Kidney capillary endothelial cell (primary cell): ENCODE results near the gene RABAC1.

Source experiments
- DNase-seq: peaks from one replicate; pipeline ENCODE4 v3.0.0-alpha.2; 2018; ENCODE audit warnings: low spot score

The RABAC1 gene

GRCh38 chr19:41928754-41929535 is 30.2 kb downstream of the RABAC1 start:
- no peak for DNase-seq

GRCh38 chr19:41928221-41928683 is 30.9 kb downstream of the RABAC1 start, which contains the start of gene ERFL:
Gene ERFL, minus strand, starts transcription at chr19:41928449. Its CDS starts 15,530 bp downstream, at chr19:41912919.
- no peak for DNase-seq

GRCh38 chr19:41927497-41928192 is 31.5 kb downstream of the RABAC1 start:
- DNase-seq = no peak

- no peak for DNase-seq
Measured at GRCh38 chr19:41926763-41927496, 32.2 kb downstream of the RABAC1 start.

GRCh38 chr19:41926028-41926762 is 32.9 kb downstream of the RABAC1 start:
- DNase-seq = no peak

GRCh38 chr19:41925208-41926003 is 33.7 kb downstream of the RABAC1 start:
- DNase-seq = no peak

GRCh38 chr19:41924151-41925145 is 34.7 kb downstream of the RABAC1 start:
- no peak for DNase-seq

GRCh38 chr19:41923045-41923788 is 35.9 kb downstream of the RABAC1 start:
- no peak for DNase-seq

- no peak for DNase-seq
Measured at GRCh38 chr19:41922585-41922984, 36.5 kb downstream of the RABAC1 start.

- no peak for DNase-seq
Measured at GRCh38 chr19:41921577-41922576, 37.2 kb downstream of the RABAC1 start.

GRCh38 chr19:41920882-41921576 is 38.1 kb downstream of the RABAC1 start:
- DNase-seq = no peak

GRCh38 chr19:41919948-41920712 is 39.0 kb downstream of the RABAC1 start:
- no peak for DNase-seq

GRCh38 chr19:41918653-41919244 is 40.4 kb downstream of the RABAC1 start:
- DNase-seq = no peak

- DNase-seq = no peak
Measured at GRCh38 chr19:41918095-41918494, 41.0 kb downstream of the RABAC1 start.

- no peak for DNase-seq
Measured at GRCh38 chr19:41917676-41918075, 41.4 kb downstream of the RABAC1 start.
